OCI-LY1 (cell line): ENCODE measurements around the gene NELFA.

ENCODE experiments used
- EZH2 ChIP-seq: fragments of 200-600 bp; sonication (generic), shearing (Covaris generic); IDR thresholded peaks from 2 replicates; pipeline ENCODE4 v1.8.0; 2017; ENCODE audit warnings: borderline replicate concordance, mixed run types, mild to moderate bottlenecking, antibody characterized with exemption, low read length, moderate library complexity, mixed read lengths
- TF ChIP-seq, protein P1 (sequence below): fragments of 200-600 bp; sonication (generic), shearing (Covaris generic); IDR thresholded peaks from 2 replicates; pipeline ENCODE4 v1.5.1; 2017; ENCODE audit warnings: mild to moderate bottlenecking, antibody characterized with exemption, low read length, moderate library complexity, mixed read lengths

DNA sequence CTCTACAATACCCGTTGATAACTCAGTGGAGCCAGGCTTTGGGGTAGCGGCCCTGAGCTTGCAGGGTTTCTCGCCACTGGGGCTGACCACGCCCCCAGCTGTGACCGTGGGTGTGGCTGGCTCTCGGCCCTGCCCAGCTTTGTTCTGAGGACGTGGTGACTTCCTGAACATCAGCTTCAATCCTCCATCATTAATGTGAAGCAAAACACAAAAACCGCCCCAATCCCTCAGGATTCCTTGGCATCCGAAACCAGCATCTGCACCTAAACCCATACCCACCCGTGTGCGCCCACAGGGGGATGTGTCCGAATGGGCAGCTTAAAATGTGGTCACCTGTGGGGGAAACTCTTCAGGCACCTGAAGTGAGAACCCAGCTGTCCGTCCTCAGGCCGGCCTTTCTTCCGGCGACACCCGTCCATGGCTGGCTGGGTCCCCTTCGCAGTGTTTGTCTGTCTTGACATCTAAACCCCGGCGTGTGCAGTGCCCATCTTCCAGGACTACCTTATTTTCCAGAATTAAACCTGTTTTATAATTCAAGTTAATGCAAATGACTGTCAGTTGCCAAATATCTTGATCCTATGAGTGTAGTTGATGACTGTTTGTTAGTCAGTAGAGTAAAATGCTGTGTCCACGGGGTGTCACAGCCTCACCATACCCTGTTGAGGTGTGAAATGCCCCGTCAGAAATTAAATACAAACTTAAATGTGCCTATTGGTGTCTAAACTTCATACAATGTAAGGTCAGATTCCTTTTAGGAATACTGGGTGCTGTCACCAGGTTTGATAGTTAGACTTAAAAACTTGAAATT is 27.3 kb downstream of the NELFA start:
- TF ChIP-seq EZH2 = no peak
- TF ChIP-seq, protein P1, sequence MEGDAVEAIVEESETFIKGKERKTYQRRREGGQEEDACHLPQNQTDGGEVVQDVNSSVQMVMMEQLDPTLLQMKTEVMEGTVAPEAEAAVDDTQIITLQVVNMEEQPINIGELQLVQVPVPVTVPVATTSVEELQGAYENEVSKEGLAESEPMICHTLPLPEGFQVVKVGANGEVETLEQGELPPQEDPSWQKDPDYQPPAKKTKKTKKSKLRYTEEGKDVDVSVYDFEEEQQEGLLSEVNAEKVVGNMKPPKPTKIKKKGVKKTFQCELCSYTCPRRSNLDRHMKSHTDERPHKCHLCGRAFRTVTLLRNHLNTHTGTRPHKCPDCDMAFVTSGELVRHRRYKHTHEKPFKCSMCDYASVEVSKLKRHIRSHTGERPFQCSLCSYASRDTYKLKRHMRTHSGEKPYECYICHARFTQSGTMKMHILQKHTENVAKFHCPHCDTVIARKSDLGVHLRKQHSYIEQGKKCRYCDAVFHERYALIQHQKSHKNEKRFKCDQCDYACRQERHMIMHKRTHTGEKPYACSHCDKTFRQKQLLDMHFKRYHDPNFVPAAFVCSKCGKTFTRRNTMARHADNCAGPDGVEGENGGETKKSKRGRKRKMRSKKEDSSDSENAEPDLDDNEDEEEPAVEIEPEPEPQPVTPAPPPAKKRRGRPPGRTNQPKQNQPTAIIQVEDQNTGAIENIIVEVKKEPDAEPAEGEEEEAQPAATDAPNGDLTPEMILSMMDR = no peak
